ENCODE measurements around the gene ZNF770.
"Not testable (repeated sequence)": the region's sequence is repeated elsewhere in the genome, so short reads cannot be mapped to it uniquely, and the experiment has no call there.

Gene ZNF770

GRCh38 chr15:34953851-34954250 lies 34.2 kb downstream of the ZNF770 start:
- no peak for DNase-seq (ENCODE audit: low read depth)
- no peak for TF ChIP-seq CTCF (IDR thresholded peaks at IDR 0.05; ENCODE audit: low read length, missing control alignments)

GRCh38 chr15:34952481-34952880 lies 35.6 kb downstream of the ZNF770 start:
- peak; percentile 13 for DNase-seq (ENCODE audit: low read depth)
- TF ChIP-seq CTCF (IDR thresholded peaks at IDR 0.05; ENCODE audit: low read length, missing control alignments) = no peak
- H3K4me3 ChIP-seq (replicated peaks; ENCODE audit: low read depth, low read length) = no peak overlapping the region

More at GRCh38 chr15:34953851-34954250, 34.2 kb downstream of the ZNF770 start:
- no peak overlapping the region for H3K4me3 ChIP-seq (replicated peaks; ENCODE audit: low read depth, low read length)

GRCh38 chr15:34951993-34952392 lies 36.1 kb downstream of the ZNF770 start:
- peak; percentile 74 for DNase-seq (ENCODE audit: low read depth)
- H3K4me3 ChIP-seq (replicated peaks; ENCODE audit: low read depth, low read length) = no peak overlapping the region
- TF ChIP-seq CTCF (IDR thresholded peaks at IDR 0.05; ENCODE audit: low read length, missing control alignments) = no peak

- no peak for DNase-seq (ENCODE audit: low read depth)
- H3K4me3 ChIP-seq (replicated peaks; ENCODE audit: low read depth, low read length) = no peak overlapping the region
- no peak for TF ChIP-seq CTCF (IDR thresholded peaks at IDR 0.05; ENCODE audit: low read length, missing control alignments)
Measured at GRCh38 chr15:34944936-34945335, 43.2 kb downstream of the ZNF770 start.

- no peak for TF ChIP-seq CTCF (IDR thresholded peaks at IDR 0.05; ENCODE audit: low read length, missing control alignments)
- no peak for DNase-seq (ENCODE audit: low read depth)
- H3K4me3 ChIP-seq (replicated peaks; ENCODE audit: low read depth, low read length) = no peak overlapping the region
Measured at GRCh38 chr15:34943711-34944110, 44.4 kb downstream of the ZNF770 start.

- not testable (repeated sequence) for DNase-seq (ENCODE audit: low read depth)
Measured at GRCh38 chr15:34943264-34943663, 44.8 kb downstream of the ZNF770 start.

GRCh38 chr15:34942363-34942762 lies 45.7 kb downstream of the ZNF770 start:
- peak; percentile 78 for DNase-seq (ENCODE audit: low read depth)
- TF ChIP-seq CTCF (IDR thresholded peaks at IDR 0.05; ENCODE audit: low read length, missing control alignments) = no peak
- no peak overlapping the region for H3K4me3 ChIP-seq (replicated peaks; ENCODE audit: low read depth, low read length)

More at GRCh38 chr15:34943264-34943663, 44.8 kb downstream of the ZNF770 start:
- not testable (repeated sequence) for H3K4me3 ChIP-seq (replicated peaks; ENCODE audit: low read depth, low read length)
